ENCODE results near the gene ADGRG1.
A peak's percentile ranks its signal among the peaks of the same experiment; 100 is the strongest.

Gene ADGRG1

GRCh38 chr16:57687363-57687929 lies 59.0 kb downstream of the ADGRG1 start:
- no peak for DNase-seq

- no peak for DNase-seq
Measured at GRCh38 chr16:57688487-57688986, 60.1 kb downstream of the ADGRG1 start.

GRCh38 chr16:57688987-57689761 lies 60.7 kb downstream of the ADGRG1 start:
- no peak for DNase-seq

GRCh38 chr16:57689762-57690558 lies 61.5 kb downstream of the ADGRG1 start:
- DNase-seq: no peak

GRCh38 chr16:57690782-57691471 lies 62.5 kb downstream of the ADGRG1 start:
- DNase-seq: no peak

- no peak for DNase-seq
Measured at GRCh38 chr16:57692636-57693035, 64.2 kb downstream of the ADGRG1 start.

- DNase-seq: no peak
Measured at GRCh38 chr16:57693550-57693949, 65.1 kb downstream of the ADGRG1 start.

- DNase-seq: no peak
Measured at GRCh38 chr16:57694231-57694724, 65.8 kb downstream of the ADGRG1 start.

GRCh38 chr16:57694725-57695679 lies 66.6 kb downstream of the ADGRG1 start, which contains the start of gene DRC7:
TSS of gene DRC7 (plus strand) at chr16:57694806. CDS start at chr16:57697950, 3,144 bp downstream.
- DNase-seq: peak; percentile 7 to 32

GRCh38 chr16:57695680-57696069 lies 67.2 kb downstream of the ADGRG1 start:
- no peak for DNase-seq

- no peak for DNase-seq
Measured at GRCh38 chr16:57696240-57696639, 67.8 kb downstream of the ADGRG1 start.

GRCh38 chr16:57697896-57698537 lies 69.6 kb downstream of the ADGRG1 start:
- DNase-seq: no peak

- DNase-seq: no peak
Measured at GRCh38 chr16:57698812-57699405, 70.5 kb downstream of the ADGRG1 start.

- no peak for DNase-seq
Measured at GRCh38 chr16:57699481-57699880, 71.1 kb downstream of the ADGRG1 start.

- no peak for DNase-seq
Measured at GRCh38 chr16:57699899-57700298, 71.5 kb downstream of the ADGRG1 start.

GRCh38 chr16:57700781-57701551 lies 72.5 kb downstream of the ADGRG1 start:
- no peak for DNase-seq

GRCh38 chr16:57701759-57702371 lies 73.4 kb downstream of the ADGRG1 start:
- DNase-seq: no peak

- DNase-seq: no peak
Measured at GRCh38 chr16:57703416-57704010, 75.1 kb downstream of the ADGRG1 start.
